Raji (cell line): ENCODE measurements around the gene UGT1A3.

Source experiments
- POLR2A ChIP-seq: IDR thresholded peaks from 2 replicates; pipeline ENCODE4 v1.6.1; 2011; ENCODE audit warnings: low read depth, low read length, control low read depth; ENCODE audit not compliant: insufficient read depth

The UGT1A3 gene

GRCh38 chr2:233700028-233700635 lies 28.7 kb upstream of the UGT1A3 start:
- TF ChIP-seq POLR2A = no peak

GRCh38 chr2:233702238-233702637 lies 26.6 kb upstream of the UGT1A3 start:
- TF ChIP-seq POLR2A = no peak

GRCh38 chr2:233705911-233706506 lies 22.8 kb upstream of the UGT1A3 start:
- TF ChIP-seq POLR2A = no peak

- TF ChIP-seq POLR2A = no peak
Observed at GRCh38 chr2:233706720-233707119, 22.1 kb upstream of the UGT1A3 start.

GRCh38 chr2:233707940-233708644 lies 20.8 kb upstream of the UGT1A3 start:
- TF ChIP-seq POLR2A = no peak

- no peak for TF ChIP-seq POLR2A
Observed at GRCh38 chr2:233708942-233709341, 19.9 kb upstream of the UGT1A3 start.

- TF ChIP-seq POLR2A = no peak
Observed at GRCh38 chr2:233711312-233712008, 17.4 kb upstream of the UGT1A3 start.

GRCh38 chr2:233712611-233713261 lies 16.1 kb upstream of the UGT1A3 start, which contains the start of gene UGT1A5:
TSS of gene UGT1A5 (plus strand) at chr2:233712907. CDS start at chr2:233712992, 85 bp downstream.
- TF ChIP-seq POLR2A = no peak

GRCh38 chr2:233713262-233713615 lies 15.6 kb upstream of the UGT1A3 start:
- no peak for TF ChIP-seq POLR2A

- no peak for TF ChIP-seq POLR2A
Observed at GRCh38 chr2:233714121-233714520, 14.7 kb upstream of the UGT1A3 start.

- no peak for TF ChIP-seq POLR2A
Observed at GRCh38 chr2:233718552-233718951, 10.3 kb upstream of the UGT1A3 start, which contains the start of gene UGT1A4. TSS of gene UGT1A4 (plus strand) at chr2:233718736. CDS start at chr2:233718821, 85 bp downstream.

- TF ChIP-seq POLR2A = no peak
Observed at GRCh38 chr2:233740870-233741269, 12.0 kb downstream of the UGT1A3 start.

- no peak for TF ChIP-seq POLR2A
Observed at GRCh38 chr2:233743464-233744259, 14.8 kb downstream of the UGT1A3 start.

- no peak for TF ChIP-seq POLR2A
Observed at GRCh38 chr2:233745073-233745755, 16.4 kb downstream of the UGT1A3 start.
